GM12878 (cell line): ENCODE data around the gene CKS2. TPM values are rescaled to one million over a fixed set of nuclear protein-coding genes. Genes with fewer than 3 reads are reported as not detected.

Source experiments
- ATAC-seq: fragments of 200-7000 bp; cut with Tn5 transposase; 3 replicates; pipeline ENCODE4 v1.9.1; 2020; ENCODE audit warnings: mild to moderate bottlenecking, moderate library complexity
- BruUV-seq: library from RNA; stranded (reverse); fragments of 400-500 nt; replicated peaks from 2 replicates; lab custom pipeline; 2021; lab: Mats Ljungman, UMichigan
- CTCF ChIA-PET: fragments of 300-600 bp; sonication (Branson Sonifier 250); formaldehyde crosslinking; extraction: SDS; loops from one replicate; lab custom pipeline; 2021; ENCODE audit warnings: inconsistent platforms; lab: Yijun Ruan, JAX
- POLR2A ChIA-PET: fragments of 350-600 bp; formaldehyde crosslinking; extraction: SDS; loops from one replicate; lab custom pipeline; 2021; ENCODE audit warnings: inconsistent platforms; lab: Charles Lee
- RAD21 ChIA-PET: fragments of 300-600 bp; sonication (Branson Sonifier 250); formaldehyde crosslinking; loops from one replicate; lab custom pipeline; 2023; ENCODE audit warnings: antibody characterized with exemption; ENCODE audit not compliant: unreplicated experiment; lab: Charles Lee
- SMC1A ChIA-PET: fragments of 300-600 bp; sonication (Branson Sonifier 250); formaldehyde crosslinking; loops from one replicate; lab custom pipeline; 2023; ENCODE audit not compliant: unreplicated experiment, uncharacterized antibody; lab: Charles Lee
- DNase-seq: peaks from one replicate; pipeline ENCODE4 v3.0.0-alpha.2; 2011; ENCODE audit warnings: low read depth, low spot score
- FAIRE-seq: peaks from 3 replicates; lab custom pipeline; 2011; peaks lifted over from hg19 to GRCh38; lab: Jason Lieb, UNC
- H2AFZ ChIP-seq: 2 replicates; pipeline ENCODE4 v1.6.0; 2011; ENCODE audit warnings: low read depth, low read length, control low read depth; ENCODE audit not compliant: control insufficient read depth
- H3K27ac ChIP-seq: 2 replicates; pipeline ENCODE4 v1.5.1; 2011; ENCODE audit warnings: control low read depth; ENCODE audit not compliant: control insufficient read depth, insufficient read depth
- H3K27me3 ChIP-seq, 2 experiments: replicated peaks in 1 of 2; 2 replicates each; pipeline versions ENCODE4 v1.6.0 to v1.6.1; 2011; ENCODE audit warnings: low read length in 1 of 2; ENCODE audit not compliant: control insufficient read depth in 2 of 2, insufficient read depth in 2 of 2
- H3K36me3 ChIP-seq, 2 experiments: 2 replicates each; pipeline ENCODE4 v1.5.1; 2011; ENCODE audit warnings: low read length in 1 of 2; ENCODE audit not compliant: control insufficient read depth in 2 of 2, insufficient read depth in 2 of 2
- H3K4me1 ChIP-seq: 2 replicates; pipeline ENCODE4 v1.6.1; 2011; ENCODE audit warnings: mild to moderate bottlenecking, low read length, moderate library complexity, mixed read lengths; ENCODE audit not compliant: control insufficient read depth, insufficient read depth
- H3K4me2 ChIP-seq: 2 replicates; pipeline ENCODE4 v1.6.0; 2011; ENCODE audit warnings: control low read depth; ENCODE audit not compliant: control insufficient read depth, insufficient read depth
- H3K4me3 ChIP-seq: fragments of 200-600 bp; sonication (generic); 2 replicates; pipeline ENCODE4 v1.5.1; 2016
- H3K79me2 ChIP-seq: 2 replicates; pipeline ENCODE4 v1.6.0; 2011; ENCODE audit warnings: low read length; ENCODE audit not compliant: control insufficient read depth, insufficient read depth
- H3K9ac ChIP-seq: 2 replicates; pipeline ENCODE4 v1.8.0; 2011; ENCODE audit warnings: low read length, control low read depth, mixed read lengths; ENCODE audit not compliant: control insufficient read depth, insufficient read depth
- H3K9me3 ChIP-seq: replicated peaks from 3 replicates; pipeline ENCODE4 v1.5.1; 2011; ENCODE audit warnings: mild to moderate bottlenecking, low read length; ENCODE audit not compliant: control insufficient read depth, insufficient read depth
- H4K20me1 ChIP-seq: 2 replicates; pipeline ENCODE4 v1.6.0; 2011; ENCODE audit not compliant: control insufficient read depth, insufficient read depth
- CBX5 ChIP-seq: sonication (generic); IDR thresholded peaks from 2 replicates; pipeline ENCODE4 v1.6.1; 2016; ENCODE audit warnings: low read depth, moderate library complexity, mild to moderate bottlenecking, inconsistent platforms
- EGR1 ChIP-seq, 2 experiments: IDR thresholded peaks; 1 replicate in 1 of 2; 2 replicates in 1 of 2; pipeline ENCODE4 v1.6.1; 2011 to 2012; ENCODE audit warnings: low read depth in 2 of 2, low read length in 2 of 2, borderline replicate concordance in 1 of 2, mild to moderate bottlenecking in 1 of 2, moderate library complexity in 1 of 2
- ETV6 ChIP-seq, 2 experiments: fragments of 450-650 bp in 1 of 2; IDR thresholded peaks in 1 of 2; conservative IDR thresholded peaks in 1 of 2; 2 replicates each; pipeline ENCODE4 v1.6.1; 2014; ENCODE audit warnings: antibody characterized with exemption in 1 of 2, borderline replicate concordance in 1 of 2, low read depth in 1 of 2, mild to moderate bottlenecking in 1 of 2, moderate library complexity in 1 of 2
- EZH2 ChIP-seq: IDR thresholded peaks from 2 replicates; pipeline ENCODE4 v1.6.1; 2012; ENCODE audit warnings: low read depth, mild to moderate bottlenecking, control low read depth, inconsistent platforms, low read length, borderline replicate concordance; ENCODE audit not compliant: control insufficient read depth
- JUNB ChIP-seq: IDR thresholded peaks from 2 replicates; pipeline ENCODE4 v1.6.1; 2016; ENCODE audit warnings: antibody characterized with exemption, mild to moderate bottlenecking
- JUND ChIP-seq: IDR thresholded peaks from 2 replicates; pipeline ENCODE4 v1.6.1; 2012; ENCODE audit warnings: low read depth, mild to moderate bottlenecking, low read length, improper control_type of control experiment, moderate library complexity
- KLF5 ChIP-seq: fragments of 450-650 bp; IDR thresholded peaks from 2 replicates; pipeline ENCODE4 v1.6.1; 2014; ENCODE audit warnings: mild to moderate bottlenecking; ENCODE audit not compliant: partially characterized antibody
- MTA2 ChIP-seq: fragments of 450-650 bp; IDR thresholded peaks from 2 replicates; pipeline ENCODE4 v1.6.1; 2016; ENCODE audit warnings: low read depth, mild to moderate bottlenecking, moderate library complexity
- MXI1 ChIP-seq: fragments of 150-350 bp; IDR thresholded peaks from 2 replicates; pipeline ENCODE4 v1.6.1; 2011; ENCODE audit warnings: low read depth, mild to moderate bottlenecking, inconsistent platforms, low read length, improper control_type of control experiment
- NBN ChIP-seq: fragments of 450-650 bp; IDR thresholded peaks from 2 replicates; pipeline ENCODE4 v1.6.1; 2016
- NR2C1 ChIP-seq: fragments of 450-650 bp; IDR thresholded peaks from 2 replicates; pipeline ENCODE4 v1.6.1; 2017; ENCODE audit warnings: antibody characterized with exemption, mild to moderate bottlenecking, moderate library complexity
- NR2C2 ChIP-seq: IDR thresholded peaks from 2 replicates; pipeline ENCODE4 v1.6.1; 2011; ENCODE audit warnings: borderline replicate concordance, low read depth; ENCODE audit not compliant: control insufficient read depth, insufficient read length
- PBX3 ChIP-seq: IDR thresholded peaks from 2 replicates; pipeline ENCODE4 v1.6.1; 2011; ENCODE audit warnings: mild to moderate bottlenecking, low read depth, low read length, moderate library complexity; ENCODE audit not compliant: insufficient replicate concordance
- POU2F2 ChIP-seq: IDR thresholded peaks from 3 replicates; pipeline ENCODE4 v1.6.1; 2011; ENCODE audit warnings: low read depth, mild to moderate bottlenecking, low read length, borderline replicate concordance
- SIN3A ChIP-seq: IDR thresholded peaks from 2 replicates; pipeline ENCODE4 v1.6.1; 2012; ENCODE audit warnings: low read depth, low read length, improper control_type of control experiment
- SKIL ChIP-seq: fragments of 450-650 bp; IDR thresholded peaks from 2 replicates; pipeline ENCODE4 v1.6.1; 2017; ENCODE audit warnings: mild to moderate bottlenecking, low read depth, inconsistent platforms; ENCODE audit not compliant: poor library complexity, severe bottlenecking
- ZNF207 ChIP-seq: fragments of 450-650 bp; IDR thresholded peaks from 2 replicates; pipeline ENCODE4 v1.6.1; 2014; ENCODE audit warnings: antibody characterized with exemption, mild to moderate bottlenecking, borderline replicate concordance
- ZNF217 ChIP-seq: fragments of 450-650 bp; IDR thresholded peaks from 2 replicates; pipeline ENCODE4 v1.6.1; 2017; ENCODE audit warnings: antibody characterized with exemption, mild to moderate bottlenecking
- ZNF622 ChIP-seq: fragments of 450-650 bp; IDR thresholded peaks from 2 replicates; pipeline ENCODE4 v1.6.1; 2017; ENCODE audit warnings: mild to moderate bottlenecking, inconsistent platforms
- in situ Hi-C: fragments of 300-500 bp; cut with MboI; formaldehyde crosslinking; loops from 9 replicates; pipeline ENCODE4 v1.14.3; 2018; ENCODE audit warnings: mixed read lengths
- intact Hi-C: fragments of 100-400 bp; cut with micrococcal nuclease; formaldehyde crosslinking; loops from one replicate; pipeline ENCODE4 v1.14.2; 2022; ENCODE audit not compliant: unreplicated experiment
- polyA plus RNA-seq, 11 experiments: library from polyadenylated mRNA; depleted of rRNA in 4 of 11; unstranded in 6 of 11; stranded (reverse) in 5 of 11; fragments of >200 nt; fragmentation: Nextera tagmentation in 4 of 11; fragmentation: Illumina TruSeq in 1 of 11; extraction: Ambion mirVana in 4 of 11; extraction: Trizol in 1 of 11; gene quantifications; 1 replicate in 1 of 11; 2 replicates in 10 of 11; pipeline versions ENCODE4 v1.2.1 to v1.2.3, GENCODE V29; 2011 to 2016; ENCODE audit warnings: inconsistent platforms in 2 of 11, missing spikeins in 2 of 11, low read depth in 1 of 11
- total RNA-seq, 4 experiments: library from RNA; depleted of rRNA in 3 of 4; stranded (reverse); fragments of >200 nt in 3 of 4; fragmentation: Illumina TruSeq in 1 of 4; extraction: Trizol in 1 of 4; gene quantifications; 2 replicates each; pipeline versions ENCODE4 v1.2.1 to v1.2.3, GENCODE V29; 2013 to 2021
- TF ChIP-seq, protein P1 (sequence below): IDR thresholded peaks from 2 replicates; pipeline ENCODE4 v1.6.1; 2011; ENCODE audit warnings: borderline replicate concordance, low read depth, mild to moderate bottlenecking, moderate library complexity, mixed read lengths, low read length; ENCODE audit not compliant: insufficient read depth; ENCODE audit errors: extremely low read length

The CKS2 gene
- total and polyA plus RNA-seq, 10 of the 15 experiments (the other 5 are each of a cell fraction or from before 2014, with no cell fraction given), result 172 to 1,251 (median 503) TPM

DNA sequence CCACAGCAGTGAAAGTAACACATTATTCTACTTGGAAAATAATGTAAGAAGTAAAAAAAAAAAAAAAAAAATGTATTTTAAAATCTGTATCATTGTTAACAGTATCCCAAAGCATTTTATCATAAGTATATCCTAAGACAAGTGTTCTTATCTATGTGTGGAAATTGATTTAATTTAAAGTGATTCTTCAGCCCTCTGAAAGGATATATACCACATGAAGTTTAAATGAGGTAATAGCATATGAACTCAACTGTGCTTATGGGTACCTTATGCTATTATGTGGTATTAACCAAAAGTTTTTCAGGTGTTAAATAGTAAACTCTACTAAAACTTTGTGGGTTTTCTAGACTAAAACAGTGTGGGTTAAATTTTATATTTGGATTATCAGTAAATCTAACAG is 4.5 kb downstream of the CKS2 start:
- RAD21 ChIA-PET, result no interaction called here
- in situ Hi-C loops, result loop anchor here (25.0 kb wide), 1 partner anchor 1753 kb away; no protein-coding TSS in a partner anchor

More for the DNA sequence above, 4.5 kb downstream of the CKS2 start:
- no peak overlapping the region for H3K9ac ChIP-seq
- H3K27ac ChIP-seq, result no peak overlapping the region
- H3K9me3 ChIP-seq, result no peaks in the 10 kb centered on the region
- H4K20me1 ChIP-seq, result peaks cover 4% of the 10 kb centered on the region; the same call in 1 of the 2 replicates
- no peak for DNase-seq
- intact Hi-C loops, result loop anchor here (5.0 to 10.0 kb wide), 4 partner anchors 92 to 1487 kb away; partner anchors contain the start of genes SEMA4D and SYK
- peaks cover 8% of the 10 kb centered on the region for H3K4me1 ChIP-seq
- peak overlapping the region; percentile 10 for H3K4me2 ChIP-seq
- peaks cover 90% of the 10 kb centered on the region for H3K79me2 ChIP-seq
- no peak for ATAC-seq
- CTCF ChIA-PET, result interaction anchor here (1.9 kb wide), 1 partner anchor 233 kb away, joined by 6 read pairs; no protein-coding TSS in a partner anchor
- TF ChIP-seq MXI1, result no peak
- TF ChIP-seq KLF5, result no peak
- TF ChIP-seq, protein P1, sequence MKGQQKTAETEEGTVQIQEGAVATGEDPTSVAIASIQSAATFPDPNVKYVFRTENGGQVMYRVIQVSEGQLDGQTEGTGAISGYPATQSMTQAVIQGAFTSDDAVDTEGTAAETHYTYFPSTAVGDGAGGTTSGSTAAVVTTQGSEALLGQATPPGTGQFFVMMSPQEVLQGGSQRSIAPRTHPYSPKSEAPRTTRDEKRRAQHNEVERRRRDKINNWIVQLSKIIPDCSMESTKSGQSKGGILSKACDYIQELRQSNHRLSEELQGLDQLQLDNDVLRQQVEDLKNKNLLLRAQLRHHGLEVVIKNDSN, result no peak
- TF ChIP-seq NR2C2, result no peak
- TF ChIP-seq JUNB, result no peak
- no peak for TF ChIP-seq EZH2
- TF ChIP-seq SKIL, result no peak
- TF ChIP-seq CBX5, result no peak
- TF ChIP-seq PBX3, result no peak
- no peak for TF ChIP-seq ZNF207
- TF ChIP-seq ZNF622, result no peak
- TF ChIP-seq ETV6 (conservative IDR thresholded peaks at IDR 0.05 in 1 of 2, IDR thresholded peaks at IDR 0.05 in 1 of 2; ENCODE audit: borderline replicate concordance in 1 of 2, low read depth in 1 of 2), result no peak
- TF ChIP-seq SIN3A, result no peak
- TF ChIP-seq EGR1 (IDR thresholded peaks at IDR 0.05; ENCODE audit: borderline replicate concordance in 1 of 2, low read depth in 2 of 2, low read length in 2 of 2), result no peak
- TF ChIP-seq JUND, result no peak
- TF ChIP-seq NR2C1, result no peak
- no peak for TF ChIP-seq POU2F2
- TF ChIP-seq NBN, result no peak
- TF ChIP-seq ZNF217, result no peak
- no peak for TF ChIP-seq MTA2
- TF ChIP-seq, all 136 proteins: peak for 0
- no TSS peak for BruUV-seq
- no peaks in the 10 kb centered on the region for H3K27me3 ChIP-seq
- ChIA-PET SMC1A (no interaction called here), POLR2A (interaction anchor here (1.2 to 1.9 kb wide), 2 partner anchors 9 to 24 kb away, joined by 4 to 6 read pairs; no protein-coding TSS in a partner anchor)
- peaks cover 2 to 13% of the 10 kb centered on the region in 2 experiments; a peak in 3 of 4 replicates for H3K36me3 ChIP-seq
- no peak overlapping the region for H2AFZ ChIP-seq
- no peak for FAIRE-seq
- peak overlapping the region; percentile 2; the same call in 1 of the 2 replicates for H3K4me3 ChIP-seq
